ENCODE measurements around the gene MUC20. TPM values are rescaled to one million over a fixed set of nuclear protein-coding genes. Genes with fewer than 3 reads are reported as not detected.

MUC20 gene
- total and polyA plus RNA-seq, 9 of the 15 experiments (the other 6 are each of a cell fraction or from before 2014, with no cell fraction given): 0.03 to 0.23 (median 0.15) TPM; not detected in 3

- TF ChIP-seq JUNB (CRISPR knock-in tag; conservative IDR thresholded peaks at IDR 0.05) (no peak), MEF2D (tag; conservative IDR thresholded peaks at IDR 0.05; ENCODE audit: low read depth) (no peak), ZBTB49 (CRISPR knock-in tag; IDR thresholded peaks at IDR 0.05; ENCODE audit: borderline replicate concordance) (no peak), HES1 (IDR thresholded peaks at IDR 0.05; ENCODE audit: low read depth) (no peak), RNF219 (CRISPR knock-in tag; IDR thresholded peaks at IDR 0.05) (no peak), ZNF212 (CRISPR knock-in tag; IDR thresholded peaks at IDR 0.05) (no peak), ARID3B (CRISPR knock-in tag; IDR thresholded peaks at IDR 0.05; ENCODE audit: borderline replicate concordance) (0 out of 2 replicates have a peak, but pooled peaks have one; percentile 50), CREB1 (IDR thresholded peaks at IDR 0.05) (no peak), CREB1 (CRISPR knock-in tag; IDR thresholded peaks at IDR 0.05) (no peak), POU5F1 (IDR thresholded peaks at IDR 0.05; ENCODE audit: borderline replicate concordance, low read depth, low read length, partially characterized antibody) (no peak), NUFIP1 (IDR thresholded peaks at IDR 0.05; ENCODE audit: partially characterized antibody) (no peak), GTF2A2 (tag; IDR thresholded peaks at IDR 0.05) (no peak), ZNF589 (CRISPR knock-in tag; IDR thresholded peaks at IDR 0.05; ENCODE audit: low read depth) (no peak), ID3 (CRISPR knock-in tag; IDR thresholded peaks at IDR 0.05) (no peak), ID3 (tag; IDR thresholded peaks at IDR 0.05) (no peak), CTCFL (IDR thresholded peaks at IDR 0.05; ENCODE audit: borderline replicate concordance, insufficient read depth, low read depth, low read length, poor library complexity, severe bottlenecking) (no peak), U2AF2 (optimal IDR thresholded peaks at IDR 0.05; ENCODE audit: low read depth, low read length) (no peak), ZNF143 (CRISPR knock-in tag; IDR thresholded peaks at IDR 0.05) (0 out of 2 replicates have a peak, but pooled peaks have one; percentile 24)
These were observed 6.3 kb upstream of the MUC20 start (continued) for GRCh38 chr3:195714380-195715011.
